AG20443 (cell line): ENCODE data around the gene DNAH1.

ENCODE experiments used
- DNase-seq: peaks from one replicate; pipeline ENCODE4 v3.0.0; 2012; ENCODE audit warnings: low spot score, mixed read lengths

Gene DNAH1

DNA sequence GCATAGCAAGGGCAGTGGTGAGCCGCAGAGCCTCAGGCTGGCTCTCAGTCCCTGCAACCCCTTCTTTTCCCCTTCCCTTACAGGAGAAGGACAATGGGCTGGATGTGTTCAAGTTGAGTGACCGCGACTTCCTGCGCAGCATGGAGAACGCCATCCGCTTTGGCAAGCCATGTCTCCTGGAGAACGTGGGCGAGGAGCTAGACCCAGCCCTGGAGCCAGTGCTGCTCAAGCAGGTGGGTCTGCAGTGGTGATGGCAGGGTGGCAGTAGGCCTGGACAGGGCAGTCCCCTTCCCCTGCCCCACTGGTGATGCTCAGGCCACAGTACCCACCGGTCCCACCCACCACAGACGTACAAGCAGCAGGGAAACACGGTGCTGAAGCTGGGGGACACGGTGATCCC, 75.0 kb downstream of the DNAH1 start:
- DNase-seq: no peak

DNA sequence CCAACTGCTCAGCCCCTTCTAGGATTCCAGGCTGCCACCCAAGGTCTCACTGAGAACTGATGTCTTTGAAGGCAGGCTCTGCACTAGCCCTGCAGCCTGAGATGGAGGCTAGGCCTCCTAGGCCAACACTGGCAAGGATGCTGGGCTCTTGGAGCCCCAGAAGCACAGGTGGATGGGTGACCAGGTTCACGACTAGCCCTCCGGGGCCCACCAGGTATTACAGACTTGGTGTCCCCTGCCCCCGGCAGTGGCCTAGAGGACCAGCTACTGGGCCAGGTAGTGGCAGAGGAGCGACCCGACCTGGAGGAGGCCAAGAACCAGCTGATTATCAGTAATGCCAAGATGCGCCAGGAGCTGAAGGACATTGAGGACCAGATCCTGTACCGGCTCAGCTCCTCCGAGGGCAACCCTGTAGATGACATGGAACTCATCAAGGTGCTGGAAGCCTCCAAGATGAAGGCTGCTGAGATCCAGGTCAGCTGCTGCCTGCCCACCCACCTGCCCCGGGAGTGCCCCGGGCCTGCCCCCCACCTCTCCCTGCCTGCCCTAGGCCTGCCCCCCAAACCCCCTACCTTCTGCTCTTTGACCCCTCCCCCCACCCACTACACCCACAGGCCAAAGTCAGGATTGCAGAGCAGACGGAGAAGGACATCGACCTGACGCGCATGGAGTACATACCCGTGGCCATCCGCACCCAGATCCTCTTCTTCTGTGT, 76.3 kb downstream of the DNAH1 start:
- no peak for DNase-seq

DNA sequence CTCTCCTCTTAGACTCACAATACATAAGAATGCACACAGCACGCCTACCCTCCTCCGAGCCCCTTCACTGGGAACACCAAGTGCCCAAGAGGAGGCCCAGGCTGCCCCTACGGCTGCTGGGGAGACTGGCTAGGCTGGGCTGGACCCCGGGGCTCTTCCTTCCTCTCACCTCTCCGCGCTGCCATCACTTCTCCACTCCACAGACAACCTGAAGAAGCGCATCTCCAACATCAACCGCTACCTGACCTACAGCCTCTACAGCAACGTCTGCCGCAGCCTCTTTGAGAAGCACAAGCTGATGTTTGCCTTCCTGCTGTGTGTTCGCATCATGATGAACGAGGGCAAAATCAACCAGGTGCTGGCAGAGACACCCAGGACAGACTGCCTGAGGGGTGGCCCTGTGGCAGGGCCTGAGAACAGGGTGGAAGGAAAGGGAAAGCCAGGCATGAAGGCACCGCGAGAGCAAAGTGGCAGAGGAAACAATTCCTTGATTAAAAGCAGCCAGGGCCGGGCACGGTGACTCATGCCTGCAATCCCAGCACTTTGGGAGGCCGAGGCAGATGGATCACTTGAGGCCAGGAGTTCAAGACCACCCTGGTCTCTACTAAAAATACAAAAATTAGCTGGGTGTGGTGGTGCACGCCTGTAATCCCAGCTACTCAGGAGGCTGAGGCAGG, 77.2 kb downstream of the DNAH1 start:
- DNase-seq: no peak

DNA sequence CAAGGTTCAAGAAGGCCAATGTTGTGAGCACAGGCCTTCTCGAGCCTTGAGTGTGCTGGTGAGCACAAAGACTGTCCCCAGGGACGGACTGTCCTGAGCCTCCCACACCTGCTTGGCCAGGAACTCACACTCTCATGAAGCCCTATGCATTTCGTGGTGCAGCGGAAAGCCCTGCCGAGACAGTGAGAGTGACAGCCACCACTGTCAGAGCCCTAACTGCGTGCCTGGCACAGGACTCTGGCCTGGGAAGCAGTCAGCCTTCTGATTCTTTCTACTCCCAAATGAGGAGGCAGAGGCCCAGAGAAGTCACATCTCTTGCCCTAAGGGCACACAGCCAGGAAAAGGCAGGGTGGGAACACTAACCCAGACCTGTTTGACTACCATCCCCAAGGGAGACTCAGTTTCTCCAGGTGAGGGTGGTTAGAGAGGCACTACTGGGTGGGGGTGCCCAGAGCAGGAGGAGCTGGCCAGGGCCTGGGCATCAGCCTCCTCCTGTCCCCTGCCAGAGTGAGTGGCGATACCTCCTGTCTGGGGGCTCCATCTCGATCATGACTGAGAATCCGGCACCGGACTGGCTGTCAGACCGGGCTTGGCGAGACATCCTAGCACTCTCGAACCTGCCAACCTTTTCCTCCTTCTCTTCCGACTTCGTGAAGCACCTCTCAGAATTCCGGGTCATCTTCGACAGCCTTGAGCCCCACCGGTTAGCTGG, 78.0 kb downstream of the DNAH1 start:
- no peak for DNase-seq

DNA sequence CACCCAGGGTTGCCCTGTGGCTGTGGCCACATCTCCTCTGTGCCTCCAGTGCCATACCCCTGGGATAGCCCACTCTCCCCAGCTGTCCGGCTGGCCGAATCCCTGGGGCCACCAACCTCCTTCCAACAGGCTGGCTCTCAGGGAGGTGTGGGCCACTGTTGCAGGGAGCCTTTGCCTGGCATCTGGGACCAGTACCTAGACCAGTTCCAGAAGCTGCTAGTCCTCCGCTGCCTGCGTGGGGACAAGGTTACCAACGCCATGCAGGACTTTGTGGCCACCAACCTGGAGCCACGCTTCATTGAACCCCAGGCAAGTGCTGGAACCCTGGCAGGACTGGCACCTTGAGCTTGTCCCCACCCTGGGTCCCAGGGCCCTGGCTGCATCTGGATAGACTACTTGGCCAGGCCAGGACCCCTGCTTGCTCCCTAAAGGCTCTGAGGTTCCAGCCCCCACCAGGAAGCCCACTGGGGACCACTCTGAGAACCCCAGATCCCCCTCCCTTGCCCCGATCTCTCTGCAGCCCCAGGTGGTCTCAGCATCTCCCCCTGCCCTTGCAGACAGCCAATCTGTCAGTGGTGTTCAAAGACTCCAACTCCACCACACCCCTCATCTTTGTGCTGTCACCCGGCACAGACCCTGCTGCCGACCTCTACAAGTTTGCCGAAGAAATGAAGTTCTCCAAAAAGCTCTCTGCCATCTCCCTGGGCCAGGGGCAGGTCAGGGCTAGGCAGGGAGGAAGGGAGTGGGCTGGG, 78.8 kb downstream of the DNAH1 start:
- no peak for DNase-seq

DNA sequence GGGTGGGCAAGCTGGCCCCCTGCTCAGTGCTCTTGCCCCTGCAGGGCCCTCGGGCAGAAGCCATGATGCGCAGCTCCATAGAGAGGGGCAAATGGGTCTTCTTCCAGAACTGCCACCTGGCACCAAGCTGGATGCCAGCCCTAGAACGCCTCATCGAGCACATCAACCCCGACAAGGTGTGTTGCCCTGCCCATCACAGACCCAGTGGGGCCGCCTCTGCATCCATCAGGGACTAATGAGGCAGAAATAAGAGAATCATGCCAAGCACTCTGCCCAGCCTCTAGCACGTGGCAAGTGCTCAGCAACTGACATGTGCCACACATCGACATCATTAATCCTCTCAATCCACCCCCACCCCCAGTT, 79.4 kb downstream of the DNAH1 start:
- DNase-seq: no peak

DNA sequence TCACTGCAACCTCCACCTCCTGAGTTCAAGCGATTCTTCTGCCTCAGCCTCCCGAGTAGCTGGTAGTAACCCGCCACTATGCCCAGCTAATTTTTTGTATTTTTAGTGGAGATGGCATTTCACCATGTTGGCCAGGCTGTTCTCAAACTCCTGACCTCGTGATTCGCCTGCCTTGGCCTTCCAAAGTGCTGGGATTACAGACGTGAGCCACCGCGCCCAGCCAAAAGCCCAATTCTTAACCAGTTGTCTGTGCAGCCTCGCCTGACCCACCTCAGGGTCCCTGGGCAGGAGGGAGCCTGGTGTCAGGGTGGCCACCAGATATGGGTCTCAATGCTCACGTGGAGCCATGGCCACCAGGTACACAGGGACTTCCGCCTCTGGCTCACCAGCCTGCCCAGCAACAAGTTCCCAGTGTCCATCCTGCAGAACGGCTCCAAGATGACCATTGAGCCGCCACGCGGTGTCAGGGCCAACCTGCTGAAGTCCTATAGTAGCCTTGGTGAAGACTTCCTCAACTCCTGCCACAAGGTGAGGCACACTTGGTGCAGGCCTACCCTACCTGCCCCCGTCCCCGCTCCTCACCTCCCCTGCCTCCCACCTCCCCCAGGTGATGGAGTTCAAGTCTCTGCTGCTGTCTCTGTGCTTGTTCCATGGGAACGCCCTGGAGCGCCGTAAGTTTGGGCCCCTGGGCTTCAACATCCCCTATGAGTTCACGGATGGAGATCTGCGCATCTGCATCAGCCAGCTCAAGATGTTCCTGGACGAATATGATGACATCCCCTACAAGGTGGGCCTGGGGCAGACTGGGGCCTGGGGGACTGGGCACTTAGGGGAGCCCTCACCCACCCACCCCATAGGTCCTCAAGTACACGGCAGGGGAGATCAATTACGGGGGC, 80.1 kb downstream of the DNAH1 start:
- DNase-seq: no peak

DNA sequence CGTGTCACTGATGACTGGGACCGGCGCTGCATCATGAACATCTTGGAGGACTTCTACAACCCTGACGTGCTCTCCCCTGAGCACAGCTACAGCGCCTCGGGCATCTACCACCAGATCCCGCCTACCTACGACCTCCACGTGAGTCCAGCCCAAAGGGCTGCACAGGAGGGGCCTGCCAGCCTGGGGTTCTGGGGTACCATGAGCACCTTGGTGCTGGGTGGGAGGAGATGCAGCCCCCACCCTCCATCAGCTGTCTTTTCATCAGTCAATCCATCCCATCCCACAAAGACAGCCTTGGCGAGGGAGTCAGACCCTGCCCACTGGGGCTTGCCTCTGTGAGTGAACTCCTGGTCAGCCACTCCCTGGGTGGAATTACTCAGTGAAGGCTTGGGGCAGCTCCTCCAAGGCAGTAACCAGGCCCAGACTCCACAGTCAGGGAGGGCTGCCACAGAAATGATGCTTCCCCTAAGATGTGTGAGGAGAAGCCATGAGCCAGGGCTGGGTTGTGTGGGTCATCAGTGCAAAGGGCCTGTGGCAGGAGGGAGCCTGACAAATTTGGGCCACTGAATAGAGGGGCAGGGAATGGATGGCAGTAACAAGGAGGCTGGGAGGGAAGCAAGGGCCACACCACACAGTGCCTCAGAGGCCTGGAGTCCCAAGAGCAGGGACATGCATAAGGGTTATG, 80.9 kb downstream of the DNAH1 start:
- no peak for DNase-seq

DNA sequence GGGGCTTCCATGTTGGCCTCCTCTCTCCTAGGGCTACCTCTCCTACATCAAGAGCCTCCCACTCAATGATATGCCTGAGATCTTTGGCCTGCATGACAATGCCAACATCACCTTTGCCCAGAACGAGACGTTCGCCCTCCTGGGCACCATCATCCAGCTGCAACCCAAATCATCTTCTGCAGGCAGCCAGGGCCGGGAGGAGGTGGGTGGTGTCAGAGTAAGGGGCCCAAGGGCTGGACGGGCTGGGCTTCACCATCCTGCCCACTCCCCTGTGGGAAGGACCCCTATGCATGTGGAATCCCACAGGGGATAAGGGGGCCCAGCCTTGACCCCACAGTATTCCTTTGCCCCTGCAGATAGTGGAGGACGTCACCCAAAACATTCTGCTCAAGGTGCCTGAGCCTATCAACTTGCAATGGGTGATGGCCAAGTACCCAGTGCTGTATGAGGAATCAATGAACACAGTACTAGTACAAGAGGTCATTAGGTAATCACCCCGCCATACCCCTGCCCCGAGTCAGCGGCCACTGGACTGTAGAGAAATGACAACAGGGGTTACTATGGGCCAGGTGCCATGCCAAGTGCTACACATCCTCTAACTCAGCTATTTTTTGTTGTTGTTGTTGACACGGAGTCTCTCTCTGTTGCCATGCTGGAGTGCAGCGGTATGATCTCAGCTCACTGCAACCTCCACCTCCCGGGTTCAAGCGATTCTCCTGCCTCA, 81.7 kb downstream of the DNAH1 start:
- no peak for DNase-seq

DNA sequence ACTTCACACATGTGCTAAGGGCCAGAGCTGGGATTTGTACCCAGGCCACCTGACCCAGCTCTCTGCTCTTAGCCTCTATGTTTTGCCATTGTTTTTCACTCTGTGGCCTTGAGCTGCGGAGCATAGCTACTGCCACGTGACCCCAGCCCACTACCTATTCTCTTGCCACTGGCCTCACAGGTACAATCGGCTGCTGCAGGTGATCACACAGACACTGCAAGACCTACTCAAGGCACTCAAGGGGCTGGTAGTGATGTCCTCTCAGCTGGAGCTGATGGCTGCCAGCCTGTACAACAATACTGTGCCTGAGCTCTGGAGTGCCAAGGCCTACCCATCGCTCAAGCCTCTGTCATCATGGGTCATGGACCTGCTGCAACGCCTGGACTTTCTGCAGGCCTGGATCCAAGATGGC, 82.6 kb downstream of the DNAH1 start:
- no peak for DNase-seq

DNA sequence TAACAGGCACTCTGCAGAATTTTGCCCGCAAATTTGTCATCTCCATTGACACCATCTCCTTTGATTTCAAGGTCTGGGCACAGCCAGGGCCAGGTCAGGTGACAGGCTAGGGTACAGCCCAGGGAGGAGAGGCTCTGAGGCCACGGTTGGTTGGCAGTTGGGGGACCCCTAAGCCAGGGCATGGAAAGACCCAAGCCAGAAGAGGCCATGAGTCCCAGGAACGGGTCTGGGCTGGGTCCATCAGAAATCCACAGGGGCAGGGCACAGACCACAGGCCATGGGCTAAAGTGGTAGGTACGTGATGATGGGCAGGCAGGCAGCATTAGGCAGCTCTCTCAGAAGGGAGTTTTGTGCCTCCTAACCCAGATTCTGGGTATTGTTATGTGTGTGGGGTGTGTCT, 83.0 kb downstream of the DNAH1 start:
- DNase-seq: no peak

DNA sequence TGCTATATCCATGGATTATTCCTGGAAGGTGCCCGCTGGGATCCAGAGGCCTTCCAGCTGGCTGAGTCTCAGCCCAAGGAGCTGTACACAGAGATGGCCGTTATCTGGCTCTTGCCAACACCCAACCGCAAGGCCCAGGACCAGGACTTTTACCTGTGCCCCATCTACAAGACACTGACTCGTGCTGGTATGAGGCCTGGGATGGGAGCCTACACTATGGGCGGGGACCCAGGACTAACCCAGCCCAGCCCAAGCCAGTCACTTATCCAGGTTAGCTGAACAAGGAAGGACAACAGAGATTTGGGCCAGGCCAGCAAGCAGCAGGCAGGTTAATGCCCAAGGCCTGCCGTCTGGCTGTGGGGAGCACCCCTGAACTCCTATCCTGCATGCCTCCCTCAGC, 83.5 kb downstream of the DNAH1 start:
- no peak for DNase-seq

DNA sequence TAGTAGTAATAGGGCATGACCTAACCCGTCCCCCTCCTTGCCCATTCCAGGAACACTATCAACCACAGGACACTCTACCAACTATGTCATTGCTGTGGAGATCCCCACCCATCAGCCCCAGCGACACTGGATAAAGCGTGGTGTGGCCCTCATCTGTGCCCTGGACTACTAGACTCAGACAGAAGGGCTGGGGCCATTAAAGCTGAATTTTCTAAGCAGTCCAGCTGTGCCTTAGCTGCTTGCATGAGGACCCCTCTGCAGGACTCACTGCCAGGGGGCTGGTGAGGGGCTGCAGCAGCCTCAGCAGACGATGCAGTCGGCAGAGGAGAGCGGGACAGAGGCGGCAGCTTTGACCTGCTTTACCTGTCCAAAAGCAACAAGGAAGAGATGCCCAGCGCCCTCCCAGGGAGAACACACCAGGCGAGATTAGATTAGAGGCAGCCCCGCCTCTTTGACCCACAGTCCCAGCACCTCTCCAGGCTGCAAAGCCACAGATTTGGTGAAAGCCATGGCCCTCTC, 84.2 kb downstream of the DNAH1 start:
- no peak for DNase-seq

DNA sequence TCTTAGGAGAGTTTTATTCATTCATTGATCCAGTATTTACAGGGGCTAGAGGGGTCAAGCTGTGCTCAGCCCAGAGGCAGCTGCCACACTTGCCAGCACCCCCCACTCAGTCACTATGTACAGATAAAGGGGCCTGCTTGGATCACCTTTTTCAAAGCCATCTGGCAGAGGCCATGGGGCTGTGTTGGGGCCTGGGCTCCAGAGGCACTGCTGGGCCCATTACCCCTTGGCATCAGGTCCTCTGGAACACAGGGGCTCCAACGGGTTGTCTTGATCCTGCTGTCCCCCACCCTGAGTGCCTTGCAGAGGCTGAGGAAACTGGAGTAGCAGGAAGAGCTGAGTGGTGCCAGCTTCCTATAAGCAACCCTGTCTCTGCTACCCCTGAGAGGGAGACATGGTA, 84.9 kb downstream of the DNAH1 start:
- no peak for DNase-seq

DNA sequence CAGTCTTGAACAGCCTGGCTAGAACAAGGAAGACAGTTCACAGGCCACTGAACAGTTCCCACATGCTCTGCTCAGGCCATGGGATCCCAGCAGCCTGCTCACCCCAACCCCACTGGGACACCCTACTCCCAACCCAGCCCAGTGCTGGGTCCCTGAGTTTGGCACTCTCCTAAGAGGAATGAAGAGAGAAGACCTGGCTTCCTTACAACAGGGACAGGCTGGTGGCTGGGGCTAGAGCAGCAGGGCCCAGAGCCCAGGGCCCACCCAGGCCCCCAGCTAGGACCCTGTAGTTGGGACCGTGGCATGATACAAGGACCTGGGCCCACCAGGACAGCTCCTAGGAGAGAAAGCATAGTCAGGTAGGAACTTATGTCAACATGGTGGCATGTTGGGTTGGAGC, 85.4 kb downstream of the DNAH1 start:
- DNase-seq: no peak

DNA sequence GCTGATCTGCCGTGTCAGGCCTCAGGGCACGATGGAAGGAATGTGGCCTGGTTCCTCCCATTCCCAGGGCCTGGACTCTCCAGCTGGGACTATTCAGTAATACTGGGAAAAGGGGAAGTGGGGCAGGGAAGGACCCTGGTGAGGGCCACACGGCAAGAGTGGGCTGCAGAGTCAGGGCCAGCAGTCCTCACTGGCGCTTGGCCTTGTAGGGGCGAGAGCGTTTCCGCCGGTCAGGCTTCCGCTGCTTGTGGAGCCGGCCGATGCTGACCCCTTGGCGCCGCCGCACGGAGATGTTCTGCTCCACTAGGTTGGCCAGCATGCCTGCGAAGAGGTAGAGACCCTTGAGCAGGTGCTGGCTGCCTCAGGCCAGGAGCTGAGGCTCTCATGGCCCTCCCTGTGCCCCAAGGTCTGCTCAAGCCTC, 86.0 kb downstream of the DNAH1 start:
- DNase-seq: no peak

DNA sequence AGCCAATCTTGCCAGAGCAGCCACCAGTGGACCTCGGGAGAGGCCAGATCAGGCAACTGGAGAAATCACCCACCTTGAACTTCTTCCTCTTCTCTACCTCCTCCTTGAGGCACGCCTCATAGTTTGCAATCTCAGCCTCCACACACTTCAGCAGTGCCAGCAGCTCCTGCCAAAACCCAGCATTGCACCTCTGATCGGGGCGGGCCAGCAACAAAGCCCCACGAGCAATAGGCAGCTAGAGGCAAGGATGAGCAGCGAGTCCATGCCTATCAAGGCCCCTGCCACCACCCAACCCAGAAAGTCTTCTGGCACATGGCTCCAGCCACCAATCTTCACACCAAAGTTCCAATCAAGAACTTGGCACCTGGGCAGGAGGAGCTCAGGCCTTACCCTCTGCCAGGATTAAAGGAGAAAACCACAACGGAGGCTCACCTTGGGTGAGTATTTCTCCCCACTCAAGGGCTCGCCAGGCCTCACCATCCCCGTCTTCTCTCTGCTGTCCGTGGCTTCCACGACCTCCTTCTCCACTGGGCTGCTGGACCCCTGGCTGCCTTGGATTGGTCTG, 86.7 kb downstream of the DNAH1 start:
- DNase-seq: no peak

DNA sequence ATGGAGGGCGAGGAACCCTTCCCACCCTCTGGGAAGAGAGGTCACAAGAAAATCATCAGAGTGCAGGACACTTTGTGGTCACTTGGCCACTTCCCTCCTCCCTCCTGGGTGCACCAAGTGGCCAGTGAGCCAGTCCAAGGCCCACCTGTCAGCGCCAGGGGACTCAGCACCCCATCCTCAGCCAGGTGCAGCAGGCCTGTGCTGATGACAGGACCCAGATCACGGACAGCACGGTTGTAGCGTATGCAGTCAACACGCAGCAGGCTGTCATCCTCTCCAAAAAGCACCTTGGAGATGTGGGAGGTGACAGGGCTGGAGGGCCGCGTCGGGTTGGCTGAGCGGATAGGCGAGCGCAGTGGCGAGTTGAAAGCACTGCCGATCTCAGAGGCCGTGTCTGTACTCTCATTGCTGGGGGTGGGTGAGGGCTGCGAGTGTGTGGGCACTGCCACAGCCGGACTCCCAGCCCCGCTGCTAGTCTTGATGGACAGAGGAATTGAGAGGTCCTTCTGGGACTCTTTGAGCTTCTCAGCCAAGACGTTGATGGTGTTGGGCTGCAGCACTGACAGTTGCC, 87.2 kb downstream of the DNAH1 start:
- DNase-seq: no peak

DNA sequence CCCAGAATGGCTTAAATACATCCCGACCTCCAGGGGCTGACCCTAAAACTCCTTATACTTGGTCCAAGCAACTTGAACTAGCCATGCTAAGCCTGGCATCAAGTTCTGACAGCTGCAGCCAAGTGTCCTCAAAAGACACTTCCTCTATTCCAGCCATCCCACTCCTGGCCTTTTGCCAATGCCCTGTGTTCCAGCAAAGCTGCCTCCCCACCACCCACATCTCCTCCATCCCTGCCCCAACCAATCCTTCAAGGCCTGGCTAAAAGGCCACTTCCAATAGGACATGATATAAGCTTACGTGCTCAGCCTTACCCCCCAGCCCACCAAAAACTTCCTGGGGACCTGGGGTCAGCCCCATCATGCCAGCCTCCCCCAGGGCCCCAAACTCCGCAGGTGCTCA, 87.8 kb downstream of the DNAH1 start:
- no peak for DNase-seq
